GF-D8 (cell line): ENCODE data around the gene TMF1.

Experiments used
- DNase-seq: peaks from one replicate; lab custom pipeline; 2025; lab: John Stamatoyannopoulos, UW

The TMF1 gene

DNA sequence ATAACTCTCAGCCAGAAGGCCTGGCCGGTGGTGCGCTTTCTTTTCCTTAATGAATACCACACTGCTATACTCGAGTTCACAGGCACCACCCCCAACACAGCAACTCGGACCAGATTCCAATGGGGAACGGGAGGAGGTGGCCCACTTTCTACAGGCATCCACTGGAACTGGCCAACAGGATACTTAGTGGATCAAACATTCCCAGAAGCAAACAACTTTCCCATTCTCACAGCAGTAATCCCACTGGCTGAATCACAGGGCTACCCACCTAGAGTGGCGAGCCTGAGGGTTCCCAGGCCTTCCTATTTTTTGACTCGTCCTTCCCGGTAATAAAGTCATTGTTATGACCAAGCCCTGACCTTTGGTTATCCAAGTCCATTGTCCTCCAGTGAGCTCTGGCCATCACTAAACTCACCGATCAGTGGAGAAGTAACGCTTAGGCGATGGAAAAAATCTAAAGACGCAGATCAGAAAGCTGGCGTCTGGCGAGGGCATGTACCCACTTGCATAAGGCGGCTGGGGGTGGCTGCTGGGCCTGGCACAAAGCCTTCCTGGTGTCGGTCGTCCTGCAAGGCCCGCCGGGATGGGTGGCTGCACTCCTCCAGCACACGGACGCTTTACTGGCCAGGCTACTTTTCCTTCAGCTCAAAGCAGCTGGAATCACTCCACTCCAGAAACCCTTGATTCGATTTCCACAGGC, 39.9 kb downstream of the TMF1 start:
- no peak for DNase-seq

DNA sequence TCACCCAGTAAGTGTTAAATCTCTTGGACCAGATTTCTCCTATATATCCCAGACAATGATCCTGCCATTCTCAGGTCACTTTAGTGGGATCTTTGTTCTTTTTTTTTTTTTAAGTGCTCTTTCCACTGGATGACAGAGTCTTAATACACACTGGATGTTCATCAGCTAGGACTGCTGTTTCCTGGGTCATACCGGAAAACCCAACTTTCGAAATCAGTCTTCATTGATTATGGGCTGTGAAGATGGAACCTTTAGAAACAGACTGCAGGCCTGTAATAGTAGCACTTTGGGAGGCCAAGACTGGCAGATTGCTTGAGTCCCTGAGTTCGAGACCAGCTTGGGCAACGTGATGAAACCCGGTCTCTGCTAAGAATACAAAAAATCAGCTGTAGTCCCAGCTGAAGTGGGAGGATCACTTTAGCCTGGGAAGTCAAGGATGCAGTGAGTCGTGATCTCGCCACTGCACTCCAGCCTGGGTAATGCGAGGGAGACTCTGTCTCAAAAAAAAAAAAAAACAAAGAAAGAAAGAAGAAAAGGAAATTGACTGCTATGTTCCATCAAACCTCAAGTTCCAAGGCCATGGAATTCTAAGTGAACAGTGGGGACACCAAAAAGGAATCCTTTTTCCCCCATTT, 40.9 kb downstream of the TMF1 start:
- DNase-seq: no peak

DNA sequence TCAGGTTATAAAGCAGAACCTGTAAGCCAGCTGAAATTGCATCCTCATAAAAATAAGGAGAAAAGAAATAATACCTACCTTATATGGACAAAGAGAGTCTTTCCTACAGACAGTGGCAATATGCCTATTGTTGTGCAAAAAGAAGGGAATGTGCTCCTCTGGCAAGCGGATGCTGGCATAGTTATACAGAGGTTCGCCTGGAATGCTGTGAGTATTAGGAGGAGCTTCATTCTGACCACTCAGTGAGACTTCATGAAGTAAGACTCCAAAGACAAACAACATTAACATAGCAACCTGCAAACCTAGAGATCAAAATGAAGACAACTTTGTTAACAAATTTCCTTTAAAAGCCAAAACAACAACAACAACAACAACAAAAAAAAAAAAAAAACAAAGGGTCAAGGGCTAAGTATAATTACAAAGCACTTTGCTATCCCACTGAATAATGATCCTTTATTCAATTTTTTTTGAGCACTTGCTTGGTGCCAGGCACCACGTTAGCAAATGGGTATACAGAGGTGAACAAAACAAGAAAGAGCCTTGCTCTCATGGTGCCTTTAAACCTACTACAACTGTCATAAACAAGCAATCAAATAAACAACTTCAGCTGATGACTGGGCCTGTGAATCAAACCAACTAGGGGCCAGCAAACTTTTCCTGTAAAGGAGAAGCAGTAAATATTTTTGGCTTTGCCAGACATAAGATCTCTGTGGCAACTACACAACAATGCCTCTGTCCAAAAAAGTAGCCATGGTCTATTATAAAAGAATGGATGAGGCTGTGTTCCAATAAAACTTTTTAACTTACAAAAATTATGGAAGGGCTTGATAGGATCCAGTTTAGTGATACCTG, 42.3 kb downstream of the TMF1 start:
- no peak for DNase-seq

DNA sequence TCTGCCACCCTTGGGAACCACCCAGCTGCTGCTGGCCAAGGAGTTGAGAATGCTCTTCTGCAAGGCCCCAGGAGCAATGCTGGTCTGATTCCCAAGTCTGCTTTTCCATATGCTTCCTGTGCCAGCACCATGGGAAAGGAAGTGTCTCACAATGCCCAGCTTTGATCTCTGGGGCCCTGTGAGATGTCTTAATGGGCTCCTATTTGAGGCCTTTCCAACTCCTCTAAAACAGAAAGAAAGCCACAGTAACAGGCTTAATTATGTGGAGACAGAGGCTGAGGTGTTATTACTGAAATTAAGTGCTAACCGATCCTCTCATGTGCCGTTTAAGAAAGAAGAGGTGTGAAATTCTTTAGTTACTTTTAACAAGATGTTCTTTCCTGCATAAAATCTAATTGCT, 43.2 kb downstream of the TMF1 start:
- DNase-seq: no peak

DNA sequence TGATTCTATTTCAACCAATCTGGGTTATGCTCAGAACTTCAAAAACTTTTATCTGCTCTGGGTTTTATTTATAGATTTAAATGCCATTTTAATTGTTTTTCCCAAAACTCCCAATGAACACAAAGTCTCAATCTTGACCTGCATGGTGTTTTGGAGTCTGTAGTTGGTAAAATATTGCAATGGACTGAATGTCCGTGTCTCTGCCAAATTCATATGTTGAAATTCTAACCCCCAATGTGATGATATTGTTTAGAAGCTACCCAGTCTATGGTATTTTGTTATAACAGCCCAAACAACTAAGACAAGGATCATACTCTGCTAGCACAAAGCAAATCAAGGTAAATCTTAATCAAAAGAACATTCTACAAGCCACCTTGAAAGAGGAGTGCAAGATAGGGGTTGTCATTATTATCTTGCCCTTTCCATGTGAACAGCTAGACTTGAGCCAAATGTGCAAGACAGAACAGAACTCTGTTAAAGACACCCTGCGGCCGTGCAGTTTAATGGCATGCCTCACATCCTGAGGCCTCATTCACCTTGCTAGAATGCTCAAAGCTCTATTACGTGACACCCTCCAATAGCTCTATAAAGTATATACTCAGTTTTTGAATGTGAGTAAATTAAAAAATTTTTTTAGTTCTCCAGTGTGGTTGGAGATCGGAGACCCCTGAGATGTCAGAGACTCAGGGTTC, 46.2 kb downstream of the TMF1 start:
- no peak for DNase-seq

DNA sequence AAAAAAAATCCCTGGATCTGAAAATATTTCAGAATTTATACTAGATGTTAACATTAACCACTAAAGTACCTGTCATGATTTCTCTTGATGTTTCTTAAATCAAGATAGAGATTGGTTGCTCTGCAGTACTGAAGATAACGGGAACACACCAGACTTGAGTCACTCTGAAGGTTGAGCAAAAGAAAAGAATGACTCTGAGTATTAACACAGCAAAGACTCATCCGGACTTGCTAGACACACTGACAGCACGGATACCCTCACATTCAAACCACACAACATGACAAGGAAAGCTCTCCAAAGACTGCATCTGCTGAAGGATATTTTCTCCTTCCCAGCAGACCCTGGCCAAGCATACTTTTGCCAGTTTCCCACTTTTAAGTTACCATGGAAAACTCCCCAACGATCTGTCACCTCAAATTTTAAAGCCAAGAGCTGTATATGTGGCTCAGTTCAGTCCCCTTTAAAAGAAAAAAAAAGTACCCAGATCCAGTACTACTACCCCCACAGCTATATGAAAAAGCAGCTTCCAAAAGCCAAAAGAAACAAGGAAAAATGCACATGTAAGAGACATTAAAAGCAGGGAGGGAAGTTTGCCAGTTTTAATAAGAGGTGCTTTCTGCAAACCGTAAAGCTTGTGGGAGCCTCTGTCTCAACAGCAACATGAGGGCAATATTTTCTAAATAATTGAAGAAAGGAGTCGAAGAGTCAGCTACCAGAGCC, 46.9 kb downstream of the TMF1 start:
- DNase-seq: no peak

DNA sequence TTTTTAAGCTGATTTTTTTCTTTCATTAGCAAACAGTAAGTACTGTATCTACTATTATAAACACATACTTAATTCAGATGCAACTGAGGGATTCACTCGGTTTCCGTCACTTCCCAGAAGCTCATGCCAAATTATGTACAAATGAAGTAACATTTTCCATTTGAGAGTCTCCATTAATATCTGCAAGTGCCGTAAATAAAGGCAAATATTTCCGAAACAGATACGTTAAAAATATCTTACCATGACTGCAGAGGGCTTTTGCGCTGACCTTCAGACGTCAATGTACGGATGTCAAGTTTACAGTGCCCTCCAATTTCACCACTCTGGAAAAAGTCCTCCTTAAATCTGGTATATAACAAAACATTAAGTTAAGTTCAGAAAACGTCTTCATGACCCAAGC, 48.0 kb downstream of the TMF1 start:
- DNase-seq: no peak

DNA sequence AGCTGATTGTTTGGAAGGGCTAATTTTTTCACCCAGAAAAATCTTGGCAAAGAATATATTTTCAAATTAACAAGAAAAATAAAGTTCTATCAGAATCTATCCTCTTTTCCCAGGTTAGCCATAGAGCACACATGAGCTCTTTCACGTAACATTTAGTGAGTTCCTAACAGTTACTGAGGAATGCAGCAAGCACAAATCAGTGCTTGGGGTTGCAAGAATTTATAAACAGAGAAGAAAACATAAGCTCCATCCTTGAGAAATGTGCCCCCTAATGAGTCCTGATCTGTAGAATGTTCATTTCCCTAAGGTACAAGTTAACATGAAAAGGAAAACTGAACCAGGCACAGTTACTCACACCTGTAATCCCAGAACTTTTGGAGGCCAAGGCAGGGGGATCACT, 52.5 kb downstream of the TMF1 start:
- DNase-seq: no peak

DNA sequence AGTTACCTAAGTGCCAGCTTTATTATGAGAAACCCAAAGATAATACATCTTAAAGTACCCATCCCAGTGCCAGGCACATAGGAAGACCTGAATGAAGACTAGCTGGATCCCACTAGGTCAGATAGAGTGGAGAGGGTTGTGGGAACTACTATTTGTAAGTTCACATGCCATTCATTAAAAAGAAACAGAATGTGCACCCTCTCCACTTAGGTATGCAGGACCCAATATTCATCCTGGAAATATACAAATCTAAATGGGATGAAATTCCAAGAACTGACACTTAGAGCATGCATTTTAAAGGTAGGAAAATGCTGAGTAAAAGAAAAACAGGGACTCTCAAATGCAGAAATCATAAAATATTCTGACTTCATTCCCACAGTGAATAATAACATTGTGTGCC, 53.0 kb downstream of the TMF1 start:
- DNase-seq: no peak

DNA sequence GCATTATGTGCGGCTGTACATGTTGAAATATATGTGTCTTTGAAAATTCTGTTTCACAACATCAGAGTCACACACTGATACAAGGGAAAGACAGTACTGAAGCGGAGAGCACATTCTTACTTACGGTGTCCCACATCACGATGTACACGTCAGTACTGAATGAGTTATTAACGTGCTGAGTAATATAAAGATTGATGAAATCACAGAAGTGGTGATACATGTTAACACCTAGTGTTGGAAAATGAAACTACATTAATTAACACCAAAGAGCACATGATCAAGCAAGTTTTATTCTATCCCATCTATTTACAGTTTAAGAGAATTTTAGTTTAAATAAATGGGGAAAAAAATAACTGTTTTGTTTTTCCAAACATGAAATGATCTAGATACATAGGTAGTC, 54.2 kb downstream of the TMF1 start:
- DNase-seq: no peak

DNA sequence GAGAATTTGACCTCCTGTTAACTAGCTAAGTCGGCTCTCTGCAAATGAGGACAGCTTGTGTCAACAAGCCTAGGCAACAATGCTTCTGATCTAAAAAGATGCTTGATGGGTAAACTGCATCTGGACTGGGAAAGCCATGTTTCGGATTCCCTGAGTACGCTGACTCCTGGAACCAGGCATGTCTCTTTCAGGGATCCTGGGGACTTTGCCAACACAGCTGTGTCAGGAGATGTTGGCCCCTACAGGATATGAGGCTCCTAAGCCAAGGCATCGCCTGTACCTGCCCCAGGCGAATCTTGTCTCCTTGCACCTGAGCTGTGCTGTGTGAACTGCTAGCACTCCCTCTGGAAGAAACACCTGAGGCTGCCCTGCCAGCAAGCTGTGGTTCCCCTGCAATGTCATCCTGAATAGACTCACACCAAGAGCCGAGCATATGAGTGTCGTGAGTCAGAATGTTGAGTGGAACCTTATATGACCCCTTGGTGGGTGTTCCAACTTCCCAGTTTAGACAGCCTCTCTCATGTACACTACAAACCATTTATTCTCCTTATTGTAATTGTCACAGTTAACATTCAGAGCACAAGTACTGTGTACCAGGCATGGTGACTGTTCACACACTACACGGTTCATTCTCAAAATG, 55.7 kb downstream of the TMF1 start:
- no peak for DNase-seq

DNA sequence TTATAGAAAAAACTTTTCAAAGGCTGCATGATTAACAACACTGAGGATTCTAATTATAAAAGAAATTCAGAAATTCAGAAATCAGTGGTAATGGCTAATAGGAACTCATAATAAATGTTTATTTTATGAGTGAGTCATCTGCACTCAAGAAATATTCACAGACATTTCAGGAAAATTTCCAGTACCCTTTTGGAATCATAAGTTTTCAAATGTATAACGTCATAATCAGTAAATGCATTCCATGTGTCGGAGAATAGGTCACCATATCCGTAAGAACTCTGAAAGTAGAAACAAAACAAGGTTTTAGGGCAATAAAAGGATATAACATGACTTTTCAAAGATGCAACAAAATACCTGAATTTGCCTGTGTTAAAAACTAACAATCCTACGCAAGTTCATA, 63.4 kb downstream of the TMF1 start:
- DNase-seq: no peak

DNA sequence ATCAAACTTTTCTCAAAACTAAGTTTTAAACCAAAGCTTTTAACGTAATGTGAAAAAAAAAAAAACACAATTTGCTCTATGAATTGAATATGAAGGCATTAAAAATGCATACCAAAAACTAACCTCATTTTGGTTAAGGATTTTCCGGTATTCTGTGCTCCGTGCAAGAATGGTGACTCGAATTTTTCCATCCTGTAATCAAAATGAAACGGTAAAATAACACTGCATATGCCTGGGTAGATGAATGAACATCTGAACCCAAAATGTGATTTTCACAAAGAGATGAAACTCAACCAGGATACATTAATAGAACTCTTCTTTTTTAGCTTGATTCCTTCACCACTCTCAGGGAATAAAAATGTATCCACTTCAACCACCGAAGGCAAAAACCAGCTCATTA, 64.8 kb downstream of the TMF1 start:
- DNase-seq: no peak

DNA sequence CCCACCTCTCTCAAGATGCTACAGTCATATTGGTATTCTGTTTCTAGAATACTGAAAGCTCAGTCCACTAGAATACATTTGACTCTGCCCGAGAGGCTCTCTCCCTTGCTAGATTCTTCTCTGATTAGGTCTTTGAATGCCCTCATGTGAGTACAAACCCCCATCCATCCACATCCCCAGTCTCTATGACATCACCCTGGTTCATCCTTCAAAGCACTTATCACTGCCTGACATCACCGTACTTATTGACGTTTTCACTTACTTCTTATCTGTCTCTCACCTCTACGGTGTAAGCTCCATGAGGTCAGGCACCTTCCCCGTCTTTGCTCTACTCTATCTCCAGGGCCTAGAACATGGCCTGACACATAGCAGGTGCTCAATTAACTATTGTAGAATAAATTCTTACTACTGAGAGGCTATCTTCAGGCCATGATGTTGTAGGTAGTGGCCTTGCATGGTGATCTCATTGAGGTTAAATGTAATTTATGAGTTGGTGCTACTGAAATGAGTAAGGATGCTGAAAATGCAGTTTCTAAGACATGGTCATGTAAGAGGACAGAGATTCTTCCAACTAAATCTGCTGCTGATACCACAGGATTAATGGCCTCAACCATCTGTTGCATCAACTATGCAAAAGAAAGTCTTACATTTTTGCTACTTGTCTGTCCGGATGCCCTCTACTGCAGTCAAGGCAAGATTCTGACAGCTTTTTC, 65.5 kb downstream of the TMF1 start:
- DNase-seq: no peak

DNA sequence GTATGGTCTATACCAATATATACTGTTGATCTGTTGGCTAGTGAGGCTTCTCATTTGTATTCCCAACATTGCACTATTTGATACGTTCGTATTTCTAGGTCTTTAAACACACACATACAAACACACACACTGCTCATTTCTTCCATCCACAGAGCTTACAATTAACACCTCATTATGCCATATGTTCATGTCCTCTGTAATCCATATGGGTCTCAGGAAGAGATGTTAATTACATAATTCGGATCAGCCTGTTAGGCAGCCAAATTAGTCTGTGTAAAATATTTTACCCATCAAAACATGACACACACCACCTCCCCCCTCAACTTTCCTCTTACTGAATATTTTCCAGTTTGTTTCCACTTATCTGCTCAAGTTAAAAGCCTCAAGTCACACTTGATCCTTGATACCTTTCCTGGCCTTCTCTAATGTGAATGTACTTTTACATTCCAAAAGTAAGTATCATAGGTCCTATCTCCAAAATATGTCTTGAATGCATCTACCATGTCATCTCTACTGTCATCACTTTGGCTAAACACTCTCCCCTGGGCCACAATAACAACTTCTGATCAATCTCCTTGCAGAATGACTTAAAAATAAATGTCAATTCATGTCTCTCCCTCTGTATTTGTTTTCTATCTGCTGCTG, 66.9 kb downstream of the TMF1 start:
- DNase-seq: no peak

DNA sequence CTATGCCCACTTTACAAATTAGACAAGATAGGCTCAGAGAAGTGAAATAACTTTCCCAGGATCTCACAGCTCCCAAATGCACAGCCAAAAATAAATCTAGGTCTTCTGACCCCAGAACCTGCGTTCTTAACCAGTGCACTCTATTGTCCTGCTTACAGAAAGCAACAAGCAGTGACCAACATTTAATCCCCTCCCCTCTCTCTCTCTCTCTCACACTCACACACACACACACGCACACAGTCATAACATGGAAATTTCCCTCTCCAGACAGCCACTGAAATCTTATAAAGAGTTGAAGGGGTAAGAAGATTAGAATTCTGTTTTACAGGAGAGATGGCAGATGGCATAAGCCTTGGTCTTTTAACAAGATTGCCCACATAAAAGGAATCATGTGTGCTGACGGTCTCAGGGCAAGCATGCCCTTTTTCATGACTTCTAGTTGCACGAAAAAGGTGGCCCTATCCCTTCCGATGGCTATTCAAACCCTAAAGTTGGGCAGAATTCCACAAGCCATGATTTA, 68.1 kb downstream of the TMF1 start:
- no peak for DNase-seq

DNA sequence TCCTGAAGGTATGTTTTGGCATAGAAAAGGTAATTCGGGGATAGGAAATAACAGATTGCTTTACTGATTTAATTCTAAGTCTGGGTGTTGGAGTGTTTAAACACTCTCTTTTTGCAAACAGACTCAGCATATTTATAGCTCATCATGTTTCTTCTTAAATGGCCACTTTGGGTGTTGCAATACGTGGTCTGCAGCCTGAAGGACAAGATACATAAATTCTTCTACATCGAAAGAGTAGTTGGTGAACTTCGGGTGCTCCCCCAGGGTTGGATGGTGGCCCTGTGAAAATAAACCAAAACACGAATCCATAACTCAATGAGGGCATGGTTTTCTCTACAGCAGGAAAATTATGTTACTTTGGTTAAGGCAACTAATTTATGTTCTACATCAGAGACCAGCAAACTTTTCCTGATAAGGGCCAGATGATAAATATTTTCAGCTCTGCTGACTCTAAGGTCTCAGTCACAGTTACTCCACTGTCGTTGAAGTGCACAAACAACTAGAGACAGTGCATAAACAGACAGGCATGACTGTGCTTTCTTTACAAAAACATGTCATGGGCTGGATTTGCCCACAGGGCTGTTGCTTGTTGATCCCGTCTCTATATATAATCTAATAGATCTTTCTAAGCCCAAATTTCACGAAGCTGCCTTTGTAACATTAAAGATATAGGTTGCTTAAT, 74.5 kb downstream of the TMF1 start:
- no peak for DNase-seq

DNA sequence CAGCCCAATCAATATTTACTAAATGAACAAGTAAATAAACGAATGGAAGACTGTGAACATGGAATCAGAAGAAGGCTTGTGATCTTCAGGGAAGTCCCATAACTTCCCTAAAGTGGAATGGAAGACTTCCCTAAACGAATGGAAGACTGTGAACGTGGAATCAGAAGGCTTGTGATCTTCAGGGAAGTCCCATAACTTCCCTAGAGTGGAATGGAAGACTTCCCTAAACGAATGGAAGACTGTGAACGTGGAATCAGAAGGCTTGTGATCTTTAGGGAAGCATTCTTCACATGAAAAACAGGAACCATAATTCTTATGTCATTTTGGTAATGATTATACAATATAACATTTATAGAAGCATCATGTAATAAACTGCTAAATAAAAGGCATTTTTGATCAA, 77.4 kb downstream of the TMF1 start:
- no peak for DNase-seq

DNA sequence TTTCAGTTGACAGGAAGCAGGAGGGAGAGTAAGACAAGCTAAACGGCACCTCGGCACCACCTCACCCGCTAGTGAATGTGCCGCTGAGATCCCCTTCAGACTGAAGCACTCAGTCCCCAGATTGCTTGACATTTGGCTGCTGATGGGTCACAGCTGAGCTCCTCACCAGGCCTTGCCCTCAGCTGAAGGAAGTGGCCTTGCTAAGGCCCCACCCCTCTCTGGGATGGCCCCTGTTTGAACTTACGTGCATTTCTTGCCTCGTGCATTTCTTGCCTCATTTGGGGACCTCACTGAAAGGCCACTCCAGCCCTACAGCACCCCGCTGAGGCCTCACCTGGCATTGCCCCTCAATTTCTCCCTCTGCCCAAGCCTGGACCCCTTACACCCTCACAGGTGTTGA, 78.5 kb downstream of the TMF1 start:
- no peak for DNase-seq
